A673 (cell line): ENCODE measurements around the gene PFKFB2.

Experiments used
- CTCF ChIP-seq: fragments of 300-800, 200-600 bp; sonication (generic); conservative IDR thresholded peaks from 2 replicates; pipeline ENCODE4 v1.5.1; 2017; ENCODE audit warnings: low read depth, mild to moderate bottlenecking, antibody characterized with exemption, low read length, moderate library complexity, mixed read lengths
- EZH2 ChIP-seq: fragments of 200-600 bp; sonication (generic); IDR thresholded peaks from 2 replicates; pipeline ENCODE4 v1.6.1; 2017; ENCODE audit warnings: borderline replicate concordance, low read depth, mild to moderate bottlenecking, mixed read lengths, antibody characterized with exemption, low read length; ENCODE audit not compliant: poor library complexity, severe bottlenecking

GRCh38 chr1:207085887-207086286, 32.8 kb downstream of the PFKFB2 start:
- TF ChIP-seq CTCF (no peak), EZH2 (no peak)
